Measurements from ENCODE around the gene DDX51. TPM values are rescaled to one million over a fixed set of nuclear protein-coding genes. Genes with fewer than 3 reads are reported as not detected.
"Not testable (repeated sequence)": the region's sequence is repeated elsewhere in the genome, so short reads cannot be mapped to it uniquely, and the experiment has no call there.

DDX51 gene
- total RNA-seq, 1 donor from 2014 or later, result 10.2 TPM

GRCh38 chr12:132106921-132107320, 37.2 kb downstream of the DDX51 start:
- peaks cover 8% of the 10 kb centered on the region for H3K36me3 ChIP-seq (ENCODE audit: insufficient read depth, low read length)
- H3K9me3 ChIP-seq (ENCODE audit: insufficient read depth, low read depth, low read length), result no peaks in the 10 kb centered on the region
- H3K4me2 ChIP-seq (ENCODE audit: low read length), result peak overlapping the region; percentile 31
- Mint-ChIP-seq H3K27me3 (ENCODE audit: low read depth, unreplicated experiment) (no peaks in the 10 kb centered on the region), H3K27ac (ENCODE audit: unreplicated experiment) (no peak overlapping the region), H3K4me1 (ENCODE audit: low read depth, unreplicated experiment) (peaks cover 6% of the 10 kb centered on the region), H3K36me3 (ENCODE audit: low read depth, unreplicated experiment) (peaks cover 27% of the 10 kb centered on the region), H3K9me3 (ENCODE audit: unreplicated experiment) (no peaks in the 10 kb centered on the region), H3K4me3 (ENCODE audit: unreplicated experiment) (no peak overlapping the region)
- no peaks in the 10 kb centered on the region for H3K27me3 ChIP-seq (ENCODE audit: insufficient read depth, low read length)
- H3K27ac ChIP-seq (ENCODE audit: low read depth, low read length), result peak overlapping the region; percentile 57
- no peak for FAIRE-seq
- H2AFZ ChIP-seq (ENCODE audit: low read depth, low read length), result no peak overlapping the region
- peaks cover 4% of the 10 kb centered on the region for H3K4me1 ChIP-seq (ENCODE audit: insufficient read depth, low read length)
- no peak for DNase-seq (ENCODE audit: low read depth)
- peaks cover 49% of the 10 kb centered on the region for H4K20me1 ChIP-seq (ENCODE audit: insufficient read depth, low read length)
- no peaks in the 10 kb centered on the region for H3K79me2 ChIP-seq (ENCODE audit: insufficient read depth, low read length)
- no peak overlapping the region for H3K4me3 ChIP-seq (ENCODE audit: insufficient read depth, low read depth, low read length)
- TF ChIP-seq EZH2 (IDR thresholded peaks at IDR 0.05; ENCODE audit: insufficient read depth, low read length) (no peak), CTCF (IDR thresholded peaks at IDR 0.05; ENCODE audit: insufficient read depth, low read depth, low read length) (no peak)
- H3K9ac ChIP-seq (ENCODE audit: low read length), result no peak overlapping the region

- H3K9me3 ChIP-seq (ENCODE audit: insufficient read depth, low read depth, low read length), result no peaks in the 10 kb centered on the region
- no peak overlapping the region for H3K4me3 Mint-ChIP-seq (ENCODE audit: unreplicated experiment)
- peaks cover 4% of the 10 kb centered on the region for H3K4me1 ChIP-seq (ENCODE audit: insufficient read depth, low read length)
- no peak overlapping the region for H3K4me3 ChIP-seq (ENCODE audit: insufficient read depth, low read depth, low read length)
- H3K36me3 Mint-ChIP-seq (ENCODE audit: low read depth, unreplicated experiment), result peaks cover 25% of the 10 kb centered on the region
- H3K27me3 ChIP-seq (ENCODE audit: insufficient read depth, low read length), result no peaks in the 10 kb centered on the region
- DNase-seq (ENCODE audit: low read depth) (no peak), FAIRE-seq (no peak)
- H3K9me3 Mint-ChIP-seq (ENCODE audit: unreplicated experiment), result no peaks in the 10 kb centered on the region
- no peak overlapping the region for H3K9ac ChIP-seq (ENCODE audit: low read length)
- no peak overlapping the region for H3K27ac Mint-ChIP-seq (ENCODE audit: unreplicated experiment)
- no peak overlapping the region for H2AFZ ChIP-seq (ENCODE audit: low read depth, low read length)
- peaks cover 4% of the 10 kb centered on the region for H3K36me3 ChIP-seq (ENCODE audit: insufficient read depth, low read length)
- peaks cover 6% of the 10 kb centered on the region for H3K4me1 Mint-ChIP-seq (ENCODE audit: low read depth, unreplicated experiment)
- H3K79me2 ChIP-seq (ENCODE audit: insufficient read depth, low read length), result peaks cover under 1% of the 10 kb centered on the region
- peaks cover 51% of the 10 kb centered on the region for H4K20me1 ChIP-seq (ENCODE audit: insufficient read depth, low read length)
- no peak overlapping the region for H3K4me2 ChIP-seq (ENCODE audit: low read length)
- no peak overlapping the region for H3K27ac ChIP-seq (ENCODE audit: low read depth, low read length)
- TF ChIP-seq EZH2 (IDR thresholded peaks at IDR 0.05; ENCODE audit: insufficient read depth, low read length), result no peak
- no peak for TF ChIP-seq CTCF (IDR thresholded peaks at IDR 0.05; ENCODE audit: insufficient read depth, low read depth, low read length)
- H3K27me3 Mint-ChIP-seq (ENCODE audit: low read depth, unreplicated experiment), result no peaks in the 10 kb centered on the region
Measured at GRCh38 chr12:132105467-132105866, 38.7 kb downstream of the DDX51 start.

GRCh38 chr12:132103542-132104308, 40.4 kb downstream of the DDX51 start:
- Histone ChIP-seq H3K36me3 (ENCODE audit: insufficient read depth, low read length) (no peaks in the 10 kb centered on the region), H3K27me3 (ENCODE audit: insufficient read depth, low read length) (no peaks in the 10 kb centered on the region), H3K4me3 (ENCODE audit: insufficient read depth, low read depth, low read length) (no peak overlapping the region), H3K9ac (ENCODE audit: low read length) (no peak overlapping the region), H2AFZ (ENCODE audit: low read depth, low read length) (no peak overlapping the region), H3K4me1 (ENCODE audit: insufficient read depth, low read length) (peaks cover 4% of the 10 kb centered on the region), H3K27ac (ENCODE audit: low read depth, low read length) (no peak overlapping the region), H3K79me2 (ENCODE audit: insufficient read depth, low read length) (peaks cover 6% of the 10 kb centered on the region), H4K20me1 (ENCODE audit: insufficient read depth, low read length) (peaks cover 56% of the 10 kb centered on the region), H3K4me2 (ENCODE audit: low read length) (no peak overlapping the region), H3K9me3 (ENCODE audit: insufficient read depth, low read depth, low read length) (no peaks in the 10 kb centered on the region)
- no peaks in the 10 kb centered on the region for H3K27me3 Mint-ChIP-seq (ENCODE audit: low read depth, unreplicated experiment)
- no peaks in the 10 kb centered on the region for H3K9me3 Mint-ChIP-seq (ENCODE audit: unreplicated experiment)
- H3K4me1 Mint-ChIP-seq (ENCODE audit: low read depth, unreplicated experiment), result no peaks in the 10 kb centered on the region
- DNase-seq (ENCODE audit: low read depth) (no peak), FAIRE-seq (no peak)
- H3K27ac Mint-ChIP-seq (ENCODE audit: unreplicated experiment), result no peak overlapping the region
- H3K36me3 Mint-ChIP-seq (ENCODE audit: low read depth, unreplicated experiment), result peaks cover 23% of the 10 kb centered on the region
- no peak overlapping the region for H3K4me3 Mint-ChIP-seq (ENCODE audit: unreplicated experiment)
- no peak for TF ChIP-seq EZH2 (IDR thresholded peaks at IDR 0.05; ENCODE audit: insufficient read depth, low read length)

- not testable (repeated sequence) for H3K36me3 ChIP-seq (ENCODE audit: insufficient read depth, low read length); FAIRE-seq; H3K4me2 ChIP-seq (ENCODE audit: low read length); H3K4me3 Mint-ChIP-seq (ENCODE audit: unreplicated experiment); H3K27me3 ChIP-seq (ENCODE audit: insufficient read depth, low read length); H3K9me3 Mint-ChIP-seq (ENCODE audit: unreplicated experiment); H3K27me3 Mint-ChIP-seq (ENCODE audit: low read depth, unreplicated experiment); H3K4me1 ChIP-seq (ENCODE audit: insufficient read depth, low read length); H3K79me2 ChIP-seq (ENCODE audit: insufficient read depth, low read length); H3K9me3 ChIP-seq (ENCODE audit: insufficient read depth, low read depth, low read length); H2AFZ ChIP-seq (ENCODE audit: low read depth, low read length); H3K4me3 ChIP-seq (ENCODE audit: insufficient read depth, low read depth, low read length); H3K27ac Mint-ChIP-seq (ENCODE audit: unreplicated experiment); H3K27ac ChIP-seq (ENCODE audit: low read depth, low read length); H3K9ac ChIP-seq (ENCODE audit: low read length); DNase-seq (ENCODE audit: low read depth); H3K4me1 Mint-ChIP-seq (ENCODE audit: low read depth, unreplicated experiment)
- peaks cover 23% of the 10 kb centered on the region for H3K36me3 Mint-ChIP-seq (ENCODE audit: low read depth, unreplicated experiment)
- peaks cover 55% of the 10 kb centered on the region for H4K20me1 ChIP-seq (ENCODE audit: insufficient read depth, low read length)
Measured at GRCh38 chr12:132103072-132103471, 41.0 kb downstream of the DDX51 start.

Measured in astrocyte (in vitro differentiated cells and primary cell).